Measurements from ENCODE around the gene PROZ.
A peak's percentile ranks its signal among the peaks of the same experiment; 100 is the strongest.

The PROZ gene

GRCh38 chr13:113207890-113208420 lies 49.5 kb downstream of the PROZ start:
- TF ChIP-seq CTCF (IDR thresholded peaks at IDR 0.05; ENCODE audit: low read depth, low read length): no peak

GRCh38 chr13:113208421-113209335 lies 50.2 kb downstream of the PROZ start, which contains the start of gene PCID2:
Gene PCID2 (minus strand): TSS chr13:113208669. CDS start chr13:113208634, 35 bp downstream.
- H3K4me3 ChIP-seq (ENCODE audit: low read depth, low read length): peak within 1 kb of the TSS; percentile 88
- TF ChIP-seq CTCF (IDR thresholded peaks at IDR 0.05; ENCODE audit: low read depth, low read length): no peak

More at GRCh38 chr13:113207890-113208420, 49.5 kb downstream of the PROZ start:
- H3K4me3 ChIP-seq (ENCODE audit: low read depth, low read length): peak overlapping the region; percentile 88

- TF ChIP-seq CTCF (IDR thresholded peaks at IDR 0.05; ENCODE audit: low read depth, low read length): no peak
- peak within 1 kb of the TSS; percentile 88 for H3K4me3 ChIP-seq (ENCODE audit: low read depth, low read length)
Measured at GRCh38 chr13:113209336-113209758, 50.9 kb downstream of the PROZ start, which contains the start of gene CUL4A. Gene CUL4A (plus strand): TSS chr13:113209613. CDS start chr13:113209628, 15 bp downstream.

GRCh38 chr13:113209759-113210421 lies 51.4 kb downstream of the PROZ start:
- no peak for TF ChIP-seq CTCF (IDR thresholded peaks at IDR 0.05; ENCODE audit: low read depth, low read length)
- peak overlapping the region; percentile 79 for H3K4me3 ChIP-seq (ENCODE audit: low read depth, low read length)

- TF ChIP-seq CTCF (IDR thresholded peaks at IDR 0.05; ENCODE audit: low read depth, low read length): no peak
- H3K4me3 ChIP-seq (ENCODE audit: low read depth, low read length): peak overlapping the region; percentile 79
Measured at GRCh38 chr13:113210833-113211232, 52.4 kb downstream of the PROZ start.

GRCh38 chr13:113211774-113212173 lies 53.3 kb downstream of the PROZ start:
- H3K4me3 ChIP-seq (ENCODE audit: low read depth, low read length): no peak overlapping the region
- 0 out of 2 replicates have a peak, but pooled peaks have one; percentile 9 for TF ChIP-seq CTCF (IDR thresholded peaks at IDR 0.05; ENCODE audit: low read depth, low read length)

Measured in WI38 (cell line).